Choroid plexus epithelial cell (primary cell): ENCODE results near the gene RAP1GAP.

ENCODE experiments used
- DNase-seq: peaks from one replicate; pipeline ENCODE4 v3.0.0-alpha.2; 2010; ENCODE audit warnings: low read depth
- H3K4me3 ChIP-seq: 2 replicates; pipeline ENCODE4 v1.5.1; 2011; ENCODE audit warnings: low read depth, mild to moderate bottlenecking, control low read depth, low read length, moderate library complexity
- TF ChIP-seq, protein P1 (sequence below): conservative IDR thresholded peaks from 2 replicates; pipeline ENCODE4 v1.5.1; 2011; ENCODE audit warnings: low read depth, mild to moderate bottlenecking, control low read depth, inconsistent platforms, low read length, moderate library complexity

The RAP1GAP gene

DNA sequence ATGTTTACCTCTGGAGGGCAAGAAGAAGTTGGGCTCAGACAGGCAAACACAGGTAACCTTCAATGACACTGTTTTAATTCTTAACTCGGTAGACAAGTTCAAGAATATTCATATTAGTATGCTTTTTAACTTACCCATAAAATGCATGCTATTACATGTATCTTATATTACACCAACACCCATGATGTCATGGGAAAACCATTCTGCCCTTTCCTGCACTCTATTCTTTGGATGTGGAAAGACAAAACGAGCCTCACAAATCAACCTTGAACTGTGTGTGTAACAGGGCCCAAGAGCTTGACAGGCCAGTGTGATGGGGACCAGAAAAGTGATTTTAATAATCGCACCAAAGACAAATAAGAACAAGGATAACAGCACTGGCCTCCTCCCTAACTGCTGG is 22.6 kb upstream of the RAP1GAP start:
- no peak overlapping the region for H3K4me3 ChIP-seq
- TF ChIP-seq, protein P1, sequence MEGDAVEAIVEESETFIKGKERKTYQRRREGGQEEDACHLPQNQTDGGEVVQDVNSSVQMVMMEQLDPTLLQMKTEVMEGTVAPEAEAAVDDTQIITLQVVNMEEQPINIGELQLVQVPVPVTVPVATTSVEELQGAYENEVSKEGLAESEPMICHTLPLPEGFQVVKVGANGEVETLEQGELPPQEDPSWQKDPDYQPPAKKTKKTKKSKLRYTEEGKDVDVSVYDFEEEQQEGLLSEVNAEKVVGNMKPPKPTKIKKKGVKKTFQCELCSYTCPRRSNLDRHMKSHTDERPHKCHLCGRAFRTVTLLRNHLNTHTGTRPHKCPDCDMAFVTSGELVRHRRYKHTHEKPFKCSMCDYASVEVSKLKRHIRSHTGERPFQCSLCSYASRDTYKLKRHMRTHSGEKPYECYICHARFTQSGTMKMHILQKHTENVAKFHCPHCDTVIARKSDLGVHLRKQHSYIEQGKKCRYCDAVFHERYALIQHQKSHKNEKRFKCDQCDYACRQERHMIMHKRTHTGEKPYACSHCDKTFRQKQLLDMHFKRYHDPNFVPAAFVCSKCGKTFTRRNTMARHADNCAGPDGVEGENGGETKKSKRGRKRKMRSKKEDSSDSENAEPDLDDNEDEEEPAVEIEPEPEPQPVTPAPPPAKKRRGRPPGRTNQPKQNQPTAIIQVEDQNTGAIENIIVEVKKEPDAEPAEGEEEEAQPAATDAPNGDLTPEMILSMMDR, result no peak
- no peak for DNase-seq

DNA sequence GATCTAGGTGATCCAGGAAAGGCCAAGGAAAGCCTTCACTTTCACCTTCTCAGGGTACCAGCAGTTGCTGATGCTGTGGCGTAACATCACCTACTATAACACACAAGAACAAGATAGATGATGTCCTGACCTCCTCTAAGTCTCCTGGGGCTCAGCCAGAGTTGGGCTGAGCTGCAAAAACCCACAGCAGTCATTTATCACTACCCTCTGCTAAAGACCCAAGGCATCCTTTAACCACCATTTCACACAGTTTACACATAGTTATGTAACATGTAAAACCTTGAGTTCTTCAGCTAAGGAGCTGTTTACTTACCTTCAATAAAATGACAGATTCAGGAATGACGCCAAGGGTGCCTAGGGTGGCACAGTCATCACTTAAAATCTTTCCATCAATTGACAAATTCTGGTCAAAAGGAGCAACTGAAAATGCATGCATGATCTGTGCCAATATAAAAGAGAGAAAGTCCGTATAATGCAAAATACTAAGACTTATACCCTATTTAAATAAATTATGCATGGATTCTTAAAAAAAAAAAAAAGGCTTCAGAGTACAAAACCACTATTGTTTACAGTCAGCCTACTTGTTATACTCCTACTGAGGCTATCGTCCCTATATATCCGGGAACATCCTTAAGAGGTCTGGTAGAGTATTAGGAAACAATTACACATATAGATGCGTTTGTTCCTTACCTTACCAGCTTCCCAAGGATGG is 20.7 kb upstream of the RAP1GAP start:
- no peak overlapping the region for H3K4me3 ChIP-seq
- DNase-seq, result no peak
- TF ChIP-seq, protein P1, result no peak

DNA sequence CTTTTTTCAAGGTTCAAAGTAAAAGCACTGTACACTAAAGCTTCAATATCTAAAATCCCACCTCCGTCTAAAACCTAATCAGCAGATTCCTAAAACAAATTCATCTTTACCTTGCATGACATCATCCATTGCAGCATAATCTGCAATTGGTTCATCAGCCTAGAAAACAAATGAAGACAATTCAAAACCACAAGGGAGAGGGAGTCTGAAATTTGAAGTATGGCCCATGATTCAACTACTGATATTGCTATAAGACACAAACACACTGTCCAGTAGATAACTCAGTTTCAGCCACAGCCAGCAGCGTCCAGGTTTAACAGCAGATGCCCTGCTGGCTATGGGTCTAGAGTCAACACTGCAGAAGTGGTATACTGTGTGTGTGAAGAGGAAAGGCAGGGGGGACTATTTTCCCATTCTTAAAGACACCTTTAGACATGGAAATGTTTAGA is 17.9 kb upstream of the RAP1GAP start:
- H3K4me3 ChIP-seq, result no peak overlapping the region
- TF ChIP-seq, protein P1, result no peak
- DNase-seq, result no peak

DNA sequence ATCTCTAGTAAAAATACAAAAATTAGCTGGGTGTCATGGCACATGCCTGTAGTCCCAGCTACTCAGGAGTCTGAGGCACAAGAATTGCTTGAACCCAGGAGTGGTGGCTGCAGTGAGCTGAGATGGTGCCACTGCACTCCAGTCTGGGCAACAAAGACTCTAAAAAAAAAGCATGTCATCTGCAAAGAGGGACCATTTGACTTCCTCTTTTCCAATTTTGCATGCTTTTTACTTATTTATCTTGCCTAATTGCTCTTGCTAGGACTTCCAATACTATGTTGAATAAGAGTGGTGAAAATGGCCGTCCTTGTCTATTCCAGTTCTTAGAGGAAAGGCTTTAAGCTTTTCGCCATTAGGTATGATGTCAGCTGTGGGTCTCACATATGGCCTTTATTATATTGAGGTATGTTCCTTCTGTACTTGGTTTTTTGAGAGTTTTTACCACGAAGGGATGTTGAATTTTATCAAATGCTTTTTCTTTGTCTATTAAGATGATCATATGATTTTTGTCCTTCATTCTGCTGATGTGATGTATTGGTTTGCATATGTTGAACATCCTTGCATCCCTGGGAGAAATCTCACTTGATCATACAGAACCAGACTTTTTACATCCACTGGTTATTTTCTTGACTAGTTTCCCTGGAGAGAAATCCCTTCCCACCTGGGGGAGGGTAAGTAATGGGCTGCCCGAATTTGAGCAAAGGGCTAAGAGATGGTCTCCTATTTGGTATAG is 17.0 kb upstream of the RAP1GAP start:
- TF ChIP-seq, protein P1, result no peak
- H3K4me3 ChIP-seq, result no peak overlapping the region
- DNase-seq, result no peak

DNA sequence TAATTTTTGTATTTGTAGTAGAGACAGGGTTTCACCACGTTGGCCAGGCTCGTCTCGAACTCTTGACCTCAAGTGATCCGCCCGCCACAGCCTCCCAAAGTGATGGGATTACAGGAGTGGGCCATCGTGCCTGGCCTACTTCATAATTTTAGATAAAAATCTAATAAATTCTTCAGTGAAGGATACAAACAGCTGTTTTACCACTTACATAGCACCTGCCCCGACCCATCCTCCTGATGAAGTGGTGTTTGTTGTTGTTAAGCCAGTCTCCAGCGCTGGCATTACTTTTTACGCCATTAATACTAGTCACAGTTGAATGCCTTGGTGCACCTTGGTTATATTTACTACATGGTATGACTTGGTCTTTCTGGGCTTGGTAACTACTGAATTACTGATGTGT is 12.3 kb upstream of the RAP1GAP start:
- H3K4me3 ChIP-seq, result no peak overlapping the region
- TF ChIP-seq, protein P1, result no peak
- DNase-seq, result no peak

DNA sequence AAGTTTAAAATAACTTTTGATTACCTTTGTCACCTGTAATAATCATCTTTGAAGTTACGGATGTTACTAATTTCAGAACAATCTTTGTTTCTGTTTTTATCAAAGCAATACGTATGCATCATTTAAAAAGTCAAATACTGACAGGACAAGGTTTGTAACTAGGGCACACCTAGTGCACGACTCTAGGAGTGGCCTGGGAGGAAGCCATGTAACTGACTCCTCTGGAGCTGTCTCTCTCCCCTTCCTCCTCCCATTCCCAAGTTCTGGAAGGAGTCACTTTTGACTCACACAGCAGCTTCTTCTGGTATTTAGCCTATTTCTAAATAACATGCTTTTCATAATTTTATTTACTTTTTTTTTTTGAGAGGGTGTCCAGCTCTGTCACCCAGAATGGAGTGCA is 11.8 kb upstream of the RAP1GAP start:
- TF ChIP-seq, protein P1, result no peak
- no peak overlapping the region for H3K4me3 ChIP-seq
- no peak for DNase-seq

DNA sequence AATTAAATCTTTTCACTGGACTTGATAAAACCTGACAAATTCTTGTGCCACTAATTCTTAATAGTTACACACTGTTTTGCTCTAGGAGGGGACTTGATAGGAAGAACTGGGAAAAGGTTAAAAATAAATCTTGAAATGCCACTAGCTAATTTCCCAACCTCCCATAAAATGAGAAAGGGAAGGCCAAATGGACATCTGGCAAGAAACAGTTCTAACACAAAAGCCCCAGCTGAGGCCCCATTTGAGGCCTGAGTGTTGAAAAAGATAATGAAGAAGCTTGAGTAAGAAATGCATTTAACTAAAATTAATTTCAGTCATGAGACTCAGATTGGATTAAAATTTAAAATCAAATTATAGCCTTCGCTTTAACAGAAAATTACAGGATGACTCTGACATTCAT is 11.2 kb upstream of the RAP1GAP start:
- TF ChIP-seq, protein P1, result no peak
- no peak overlapping the region for H3K4me3 ChIP-seq
- DNase-seq, result no peak
